HCT116 (cell line): ENCODE measurements around the gene LRRC2. TPM values are rescaled to one million over a fixed set of nuclear protein-coding genes. Genes with fewer than 3 reads are reported as not detected.

Experiments
- ATAC-seq: fragments of 200-7000 bp; cut with Tn5 transposase; 2 replicates; pipeline ENCODE4 v1.9.1; 2020; ENCODE audit warnings: mild to moderate bottlenecking, moderate library complexity
- BruUV-seq: library from RNA; stranded (reverse); fragments of 400-500 nt; replicated peaks from 2 replicates; lab custom pipeline; 2021; lab: Mats Ljungman, UMichigan
- CTCF ChIA-PET: fragments of 300-600 bp; sonication (Branson Sonifier 250); formaldehyde crosslinking; loops from one replicate; lab custom pipeline; 2021; ENCODE audit warnings: antibody characterized with exemption; lab: Charles Lee
- POLR2A ChIA-PET: fragments of 300-600, 350-600 bp; sonication (Branson Sonifier 250); formaldehyde crosslinking; loops from one replicate; lab custom pipeline; 2021; ENCODE audit warnings: antibody characterized with exemption; lab: Charles Lee
- RAD21 ChIA-PET, 2 experiments: fragments of 300-600 bp; sonication (Branson Sonifier 250); formaldehyde crosslinking; loops; one replicate each; lab custom pipeline; 2023; ENCODE audit warnings: low total read pairs in 2 of 2; ENCODE audit not compliant: uncharacterized antibody in 2 of 2, unreplicated experiment in 2 of 2, low non-redundant PET in 1 of 2; lab: Charles Lee
- DNase-seq: peaks from one replicate; pipeline ENCODE4 v3.0.0-alpha.2; 2010; ENCODE audit warnings: low read depth, low spot score
- H2AFZ ChIP-seq: fragments of 200-600 bp; shearing (Covaris generic), sonication (generic); 2 replicates; pipeline ENCODE4 v1.6.1; 2017; ENCODE audit warnings: low read depth, mixed run types, mixed read lengths, antibody characterized with exemption, low read length; ENCODE audit not compliant: poor library complexity, severe bottlenecking
- H3K27ac ChIP-seq: 2 replicates; pipeline ENCODE4 v1.5.1; 2012; ENCODE audit warnings: low read depth, low read length
- H3K27me3 ChIP-seq: fragments of 200-600 bp; sonication (generic); 2 replicates; pipeline ENCODE4 v1.6.1; 2016; ENCODE audit warnings: mixed run types, low read length, mixed read lengths; ENCODE audit not compliant: insufficient read depth
- H3K36me3 ChIP-seq, 2 experiments: fragments of 200-500 bp in 1 of 2; fragments of 200-600 bp in 1 of 2; sonication (Bioruptor generic) in 1 of 2; sonication (generic) in 1 of 2; 2 replicates each; pipeline versions ENCODE4 v1.5.1 to v1.6.1; 2014 to 2016; ENCODE audit warnings: low read length in 2 of 2, inconsistent platforms in 1 of 2, mixed read lengths in 1 of 2, mixed run types in 1 of 2; ENCODE audit not compliant: insufficient read depth in 2 of 2, control insufficient read depth in 1 of 2
- H3K4me1 ChIP-seq, 2 experiments: fragments of 200-600 bp in 1 of 2; sonication (generic) in 1 of 2; 2 replicates each; pipeline versions ENCODE4 v1.5.1 to v1.6.1; 2012 to 2017; ENCODE audit warnings: low read length in 2 of 2, inconsistent platforms in 1 of 2, mild to moderate bottlenecking in 1 of 2, mixed read lengths in 1 of 2, mixed run types in 1 of 2, moderate library complexity in 1 of 2; ENCODE audit not compliant: insufficient read depth in 2 of 2, control insufficient read depth in 1 of 2
- H3K4me2 ChIP-seq: fragments of 200-600 bp; sonication (generic); 2 replicates; pipeline ENCODE4 v1.6.1; 2017; ENCODE audit warnings: mixed run types, low read length, mixed read lengths
- H3K4me3 ChIP-seq, 2 experiments: fragments of 200-600 bp in 1 of 2; sonication (generic) in 1 of 2; replicated peaks in 1 of 2; 2 replicates each; pipeline ENCODE4 v1.5.1; 2011 to 2016; ENCODE audit warnings: low read length in 2 of 2, control low read depth in 1 of 2, low read depth in 1 of 2, mild to moderate bottlenecking in 1 of 2, mixed read lengths in 1 of 2, mixed run types in 1 of 2
- H3K79me2 ChIP-seq: fragments of 200-600 bp; sonication (generic); 2 replicates; pipeline ENCODE4 v1.6.1; 2017; ENCODE audit warnings: mild to moderate bottlenecking, mixed run types, low read length, moderate library complexity, mixed read lengths; ENCODE audit not compliant: insufficient read depth
- H3K9ac ChIP-seq: fragments of 200-600 bp; sonication (generic); 2 replicates; pipeline ENCODE4 v1.6.1; 2016; ENCODE audit warnings: low read length, mixed read lengths
- H3K9me2 ChIP-seq: fragments of 200-600 bp; sonication (generic), shearing (Covaris generic); 2 replicates; pipeline ENCODE4 v1.6.1; 2017; ENCODE audit warnings: mixed run types, mild to moderate bottlenecking, moderate library complexity; ENCODE audit not compliant: insufficient read depth
- H3K9me3 ChIP-seq, 2 experiments: fragments of 200-500 bp in 1 of 2; fragments of 200-600 bp in 1 of 2; sonication (Bioruptor generic) in 1 of 2; sonication (generic) in 1 of 2; 2 replicates each; pipeline ENCODE4 v1.6.1; 2014 to 2017; ENCODE audit warnings: low read length in 2 of 2, mixed read lengths in 2 of 2, inconsistent platforms in 1 of 2, low read depth in 1 of 2, mild to moderate bottlenecking in 1 of 2, mixed run types in 1 of 2, moderate library complexity in 1 of 2; ENCODE audit not compliant: control insufficient read depth in 1 of 2, insufficient read depth in 1 of 2
- H4K20me1 ChIP-seq: fragments of 200-600 bp; sonication (generic), shearing (Covaris generic); 2 replicates; pipeline ENCODE4 v1.6.1; 2017; ENCODE audit warnings: mixed run types, mild to moderate bottlenecking, moderate library complexity; ENCODE audit not compliant: insufficient read depth
- ATF3 ChIP-seq: IDR thresholded peaks from 2 replicates; pipeline ENCODE4 v1.6.1; 2012
- CBX3 ChIP-seq: IDR thresholded peaks from 2 replicates; pipeline ENCODE4 v1.6.1; 2012; ENCODE audit warnings: low read depth
- CEBPB ChIP-seq: IDR thresholded peaks from 2 replicates; pipeline ENCODE4 v1.6.1; 2012; ENCODE audit warnings: low read depth
- EGR1 ChIP-seq: IDR thresholded peaks from 2 replicates; pipeline ENCODE4 v1.6.1; 2012; ENCODE audit warnings: low read depth
- EZH2 ChIP-seq: fragments of 200-600 bp; sonication (generic); IDR thresholded peaks from 2 replicates; pipeline ENCODE4 v1.6.1; 2017; ENCODE audit warnings: antibody characterized with exemption, mixed run types
- EZH2phosphoT487 ChIP-seq: fragments of 200-600 bp; IDR thresholded peaks from 2 replicates; pipeline ENCODE4 v1.6.1; 2018; ENCODE audit warnings: antibody characterized with exemption, borderline replicate concordance
- FOSL1 ChIP-seq: IDR thresholded peaks from 2 replicates; pipeline ENCODE4 v1.6.1; 2012; ENCODE audit warnings: low read depth
- JUND ChIP-seq: IDR thresholded peaks from 2 replicates; pipeline ENCODE4 v1.6.1; 2012
- POLR2A ChIP-seq: IDR thresholded peaks from 2 replicates; pipeline ENCODE4 v1.7.0; 2011; ENCODE audit warnings: borderline replicate concordance; ENCODE audit not compliant: insufficient read depth, insufficient read length; ENCODE audit errors: extremely low read depth
- POLR2AphosphoS5 ChIP-seq: IDR thresholded peaks from 2 replicates; pipeline ENCODE4 v1.6.1; 2011; ENCODE audit warnings: mild to moderate bottlenecking, low read depth, low read length, moderate library complexity
- RAD21 ChIP-seq: IDR thresholded peaks from 2 replicates; pipeline ENCODE4 v1.6.1; 2012; ENCODE audit warnings: low read depth, mild to moderate bottlenecking
- REST ChIP-seq: IDR thresholded peaks from 2 replicates; pipeline ENCODE4 v1.6.1; 2012; ENCODE audit warnings: low read depth
- SIN3A ChIP-seq: IDR thresholded peaks from 2 replicates; pipeline ENCODE4 v1.6.1; 2012; ENCODE audit warnings: low read depth
- SP1 ChIP-seq: IDR thresholded peaks from 2 replicates; pipeline ENCODE4 v1.6.1; 2012; ENCODE audit warnings: low read depth
- SRF ChIP-seq: IDR thresholded peaks from 2 replicates; pipeline ENCODE4 v1.6.1; 2012; ENCODE audit warnings: low read depth
- TCF7L2 ChIP-seq: IDR thresholded peaks from 2 replicates; pipeline ENCODE4 v1.7.0; 2011; ENCODE audit warnings: borderline replicate concordance, inconsistent platforms; ENCODE audit not compliant: insufficient read depth, insufficient read length; ENCODE audit errors: extremely low read depth
- YY1 ChIP-seq: IDR thresholded peaks from 2 replicates; pipeline ENCODE4 v1.6.1; 2011; ENCODE audit warnings: low read length, low read depth, moderate library complexity, mild to moderate bottlenecking; ENCODE audit not compliant: insufficient replicate concordance; ENCODE audit errors: extremely low read depth
- ZBTB33 ChIP-seq: IDR thresholded peaks from 2 replicates; pipeline ENCODE4 v1.6.1; 2011; ENCODE audit warnings: mild to moderate bottlenecking, low read length, moderate library complexity; ENCODE audit not compliant: insufficient replicate concordance; ENCODE audit errors: extremely low read depth
- intact Hi-C: fragments of 100-400 bp; cut with micrococcal nuclease; formaldehyde crosslinking; loops from 2 replicates; pipeline ENCODE4 v1.10.0; 2022
- total RNA-seq: library from RNA; stranded (reverse); gene quantifications from one replicate; pipeline ENCODE4 v1.2.1, GENCODE V29; 2021; ENCODE audit not compliant: unreplicated experiment
- TF ChIP-seq, protein P1 (sequence below), 3 experiments: fragments of 200-600 bp in 1 of 3; sonication (generic) in 1 of 3; IDR thresholded peaks in 2 of 3; conservative IDR thresholded peaks in 1 of 3; 2 replicates each; pipeline ENCODE4 v1.5.1; 2012 to 2017; ENCODE audit warnings: low read depth in 2 of 3, low read length in 2 of 3, antibody characterized with exemption in 1 of 3, borderline replicate concordance in 1 of 3, control low read depth in 1 of 3, mild to moderate bottlenecking in 1 of 3, mixed read lengths in 1 of 3, mixed run types in 1 of 3, moderate library complexity in 1 of 3; ENCODE audit not compliant: insufficient read depth in 1 of 3

LRRC2 gene
- total RNA-seq, 1 experiment from 2014 or later = not detected

DNA sequence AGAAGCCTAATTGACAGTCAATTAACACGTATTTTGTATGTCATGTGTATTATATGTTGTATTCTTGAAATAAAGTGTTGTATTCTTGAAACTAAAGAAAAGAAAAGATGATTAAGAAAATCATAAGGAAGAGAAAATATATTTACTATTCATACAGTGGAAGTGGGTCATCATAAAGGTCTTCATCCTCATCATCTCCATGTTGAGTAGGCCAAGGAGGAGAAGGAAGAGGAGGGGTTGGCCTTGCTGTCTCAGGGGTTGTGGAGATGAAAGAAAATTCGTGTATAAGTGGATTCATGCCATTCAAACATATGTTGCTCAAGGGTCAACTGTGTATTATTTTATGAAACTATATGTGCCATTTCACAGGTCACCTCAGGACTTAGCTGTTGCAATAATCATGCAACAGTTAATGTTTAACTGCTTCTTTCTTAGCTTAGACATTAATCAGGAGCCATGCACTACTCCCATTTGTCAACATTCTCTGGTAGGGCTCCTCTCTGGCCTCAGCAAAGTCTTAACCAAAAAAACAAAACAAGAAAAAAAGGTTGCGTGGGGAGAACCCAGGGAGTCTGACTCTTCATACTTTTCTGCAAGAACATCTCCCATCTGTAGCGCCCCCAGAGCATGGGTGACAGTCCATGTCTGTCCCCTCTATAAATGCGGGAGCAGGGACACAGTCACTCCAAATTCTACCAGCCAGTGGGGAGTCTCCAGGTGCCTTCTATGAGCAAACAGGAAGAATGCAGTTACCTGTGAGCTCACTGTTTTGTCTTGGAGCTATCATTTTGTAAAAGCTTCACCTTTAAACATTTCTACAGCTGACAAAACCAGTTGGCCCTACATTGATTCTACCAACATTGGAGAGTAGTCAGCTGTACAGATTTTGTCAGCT is 19.9 kb upstream of the LRRC2 start:
- ATAC-seq = no peak
- no peak overlapping the region for H3K4me3 ChIP-seq
- no peaks in the 10 kb centered on the region for H3K9me3 ChIP-seq
- no peaks in the 10 kb centered on the region for H3K27me3 ChIP-seq
- no peaks in the 10 kb centered on the region for H4K20me1 ChIP-seq
- H3K79me2 ChIP-seq = no peaks in the 10 kb centered on the region
- ChIA-PET POLR2A (no interaction called here), RAD21 (no interaction called here), CTCF (interaction anchor here (1.1 to 1.4 kb wide), 2 partner anchors 44 to 97 kb away, joined by 3 read pairs; no protein-coding TSS in a partner anchor)
- no peak overlapping the region for H3K9ac ChIP-seq
- H3K4me2 ChIP-seq = no peak overlapping the region
- no peaks in the 10 kb centered on the region for H3K36me3 ChIP-seq
- DNase-seq = no peak
- H3K27ac ChIP-seq = no peak overlapping the region
- no peaks in the 10 kb centered on the region for H3K4me1 ChIP-seq
- intact Hi-C loops = no loop called here
- BruUV-seq = no TSS peak
- H3K9me2 ChIP-seq = no peaks in the 10 kb centered on the region
- no peak overlapping the region for H2AFZ ChIP-seq
- TF ChIP-seq EZH2 (no peak), JUND (no peak), TCF7L2 (no peak), SIN3A (no peak), ZBTB33 (no peak), CEBPB (no peak), REST (no peak), SP1 (no peak), YY1 (no peak), CBX3 (no peak), EGR1 (no peak), POLR2AphosphoS5 (no peak), FOSL1 (no peak), ATF3 (no peak), SRF (no peak), POLR2A (no peak), RAD21 (no peak), EZH2phosphoT487 (no peak)
- TF ChIP-seq, protein P1, sequence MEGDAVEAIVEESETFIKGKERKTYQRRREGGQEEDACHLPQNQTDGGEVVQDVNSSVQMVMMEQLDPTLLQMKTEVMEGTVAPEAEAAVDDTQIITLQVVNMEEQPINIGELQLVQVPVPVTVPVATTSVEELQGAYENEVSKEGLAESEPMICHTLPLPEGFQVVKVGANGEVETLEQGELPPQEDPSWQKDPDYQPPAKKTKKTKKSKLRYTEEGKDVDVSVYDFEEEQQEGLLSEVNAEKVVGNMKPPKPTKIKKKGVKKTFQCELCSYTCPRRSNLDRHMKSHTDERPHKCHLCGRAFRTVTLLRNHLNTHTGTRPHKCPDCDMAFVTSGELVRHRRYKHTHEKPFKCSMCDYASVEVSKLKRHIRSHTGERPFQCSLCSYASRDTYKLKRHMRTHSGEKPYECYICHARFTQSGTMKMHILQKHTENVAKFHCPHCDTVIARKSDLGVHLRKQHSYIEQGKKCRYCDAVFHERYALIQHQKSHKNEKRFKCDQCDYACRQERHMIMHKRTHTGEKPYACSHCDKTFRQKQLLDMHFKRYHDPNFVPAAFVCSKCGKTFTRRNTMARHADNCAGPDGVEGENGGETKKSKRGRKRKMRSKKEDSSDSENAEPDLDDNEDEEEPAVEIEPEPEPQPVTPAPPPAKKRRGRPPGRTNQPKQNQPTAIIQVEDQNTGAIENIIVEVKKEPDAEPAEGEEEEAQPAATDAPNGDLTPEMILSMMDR (IDR thresholded peaks at IDR 0.05 in 2 of 3, conservative IDR thresholded peaks at IDR 0.05 in 1 of 3; ENCODE audit: borderline replicate concordance in 1 of 3, insufficient read depth in 1 of 3, low read depth in 2 of 3, low read length in 2 of 3) = no peak
